NCI-H526 treated with DMSO at 0.1 percent for 48 hours (cell line): ENCODE measurements around the gene TMEM163.
"Not testable (repeated sequence)": the region's sequence is repeated elsewhere in the genome, so short reads cannot be mapped to it uniquely, and the experiment has no call there.

ENCODE experiments used
- DNase-seq: peaks from one replicate; lab custom pipeline; 2025; lab: John Stamatoyannopoulos, UW

TMEM163 gene

GRCh38 chr2:134619250-134619649 lies 99.5 kb downstream of the TMEM163 start:
- no peak for DNase-seq

GRCh38 chr2:134615480-134615879 lies 103.3 kb downstream of the TMEM163 start:
- DNase-seq = not testable (repeated sequence)

- DNase-seq = no peak
Observed at GRCh38 chr2:134611316-134611715, 107.5 kb downstream of the TMEM163 start.

GRCh38 chr2:134610871-134611270 lies 107.9 kb downstream of the TMEM163 start:
- DNase-seq = no peak

GRCh38 chr2:134609924-134610513 lies 108.8 kb downstream of the TMEM163 start:
- no peak for DNase-seq

- no peak for DNase-seq
Observed at GRCh38 chr2:134603966-134604365, 114.8 kb downstream of the TMEM163 start.

GRCh38 chr2:134602666-134603065 lies 116.1 kb downstream of the TMEM163 start:
- no peak for DNase-seq

GRCh38 chr2:134601264-134601663 lies 117.5 kb downstream of the TMEM163 start:
- DNase-seq = no peak

- DNase-seq = no peak
Observed at GRCh38 chr2:134600208-134600607, 118.6 kb downstream of the TMEM163 start.

- no peak for DNase-seq
Observed at GRCh38 chr2:134599236-134599635, 119.6 kb downstream of the TMEM163 start.

- DNase-seq = no peak
Observed at GRCh38 chr2:134594399-134594798, 124.4 kb downstream of the TMEM163 start.

- no peak for DNase-seq
Observed at GRCh38 chr2:134593519-134593918, 125.3 kb downstream of the TMEM163 start.

- no peak for DNase-seq
Observed at GRCh38 chr2:134592377-134592776, 126.4 kb downstream of the TMEM163 start.

- DNase-seq = no peak
Observed at GRCh38 chr2:134591526-134591925, 127.3 kb downstream of the TMEM163 start.

- no peak for DNase-seq
Observed at GRCh38 chr2:134590679-134591078, 128.1 kb downstream of the TMEM163 start.

- not testable (repeated sequence) for DNase-seq
Observed at GRCh38 chr2:134589171-134590083, 129.4 kb downstream of the TMEM163 start.

- no peak for DNase-seq
Observed at GRCh38 chr2:134588556-134588955, 130.2 kb downstream of the TMEM163 start.

GRCh38 chr2:134586326-134586965 lies 132.4 kb downstream of the TMEM163 start:
- no peak for DNase-seq

GRCh38 chr2:134583997-134584520 lies 134.7 kb downstream of the TMEM163 start:
- no peak for DNase-seq

GRCh38 chr2:134583462-134583861 lies 135.3 kb downstream of the TMEM163 start:
- DNase-seq = no peak

- DNase-seq = no peak
Observed at GRCh38 chr2:134582547-134582899, 136.3 kb downstream of the TMEM163 start.

- DNase-seq = no peak
Observed at GRCh38 chr2:134581877-134582546, 136.8 kb downstream of the TMEM163 start.
